ENCODE data around the gene APOE.
A peak's percentile ranks its signal among the peaks of the same experiment; 100 is the strongest.
"Not testable (repeated sequence)": the region's sequence is repeated elsewhere in the genome, so short reads cannot be mapped to it uniquely, and the experiment has no call there.

Gene APOE

GRCh38 chr19:44886141-44886540, 19.5 kb upstream of the APOE start:
- DNase-seq = no peak

GRCh38 chr19:44887648-44888047, 17.9 kb upstream of the APOE start:
- DNase-seq = no peak

GRCh38 chr19:44888335-44888734, 17.3 kb upstream of the APOE start:
- DNase-seq = not testable (repeated sequence)

- DNase-seq = no peak
Measured at GRCh38 chr19:44889830-44890365, 15.7 kb upstream of the APOE start.

- DNase-seq = peak; percentile 100
Measured at GRCh38 chr19:44890366-44891015, 15.1 kb upstream of the APOE start.

- DNase-seq = peak; percentile 100
Measured at GRCh38 chr19:44891016-44891882, 14.3 kb upstream of the APOE start, which contains the start of gene TOMM40. Gene TOMM40 (plus strand): TSS chr19:44891254. CDS start chr19:44891416, 162 bp downstream.

GRCh38 chr19:44892932-44893331, 12.7 kb upstream of the APOE start:
- DNase-seq = no peak

GRCh38 chr19:44893332-44894051, 12.1 kb upstream of the APOE start:
- no peak for DNase-seq

GRCh38 chr19:44894052-44894400, 11.6 kb upstream of the APOE start:
- no peak for DNase-seq

- DNase-seq = no peak
Measured at GRCh38 chr19:44894946-44895345, 10.7 kb upstream of the APOE start.

- DNase-seq = no peak
Measured at GRCh38 chr19:44897835-44898234, 7.8 kb upstream of the APOE start.

GRCh38 chr19:44900328-44901244, 5.0 kb upstream of the APOE start:
- DNase-seq = no peak

GRCh38 chr19:44903216-44903601, 2.4 kb upstream of the APOE start:
- DNase-seq = no peak

- peak in 1 of 2 experiments; percentile 57 for DNase-seq
Measured at GRCh38 chr19:44903602-44904425, 1.8 kb upstream of the APOE start.

GRCh38 chr19:44904426-44904994, 1.1 kb upstream of the APOE start:
- DNase-seq = peak in 1 of 2 experiments; percentile 34

- DNase-seq = no peak
Measured at GRCh38 chr19:44907613-44908012, 2.0 kb downstream of the APOE start.

GRCh38 chr19:44908074-44908835, 2.7 kb downstream of the APOE start:
- no peak for DNase-seq

GRCh38 chr19:44908836-44909261, 3.3 kb downstream of the APOE start:
- DNase-seq = no peak

GRCh38 chr19:44909775-44910174, 4.2 kb downstream of the APOE start:
- no peak for DNase-seq

GRCh38 chr19:44911896-44912295, 6.3 kb downstream of the APOE start:
- not testable (repeated sequence) for DNase-seq

All from NCI-H526 (cell line).